Upper lobe of right lung (tissue), 1 donor: ENCODE data around the gene ACTN4. TPM values are rescaled to one million over a fixed set of nuclear protein-coding genes. Genes with fewer than 3 reads are reported as not detected.

Experiments used
- ATAC-seq: fragments of 200-7000 bp; cut with Tn5 transposase; one replicate; pipeline ENCODE4 v1.9.1; 2020; ENCODE audit warnings: mild to moderate bottlenecking, moderate library complexity
- DNase-seq: peaks from one replicate; pipeline ENCODE4 v3.0.0-alpha.2; 2020
- H3K27ac ChIP-seq: fragments of 200-600 bp; one replicate; pipeline ENCODE4 v1.8.0; 2022
- H3K27me3 ChIP-seq: fragments of 200-600 bp; one replicate; pipeline ENCODE4 v1.8.0; 2022; ENCODE audit warnings: mild to moderate bottlenecking
- H3K36me3 ChIP-seq: fragments of 200-600 bp; one replicate; pipeline ENCODE4 v1.8.0; 2022
- H3K4me1 ChIP-seq: fragments of 200-600 bp; one replicate; pipeline ENCODE4 v1.8.0; 2022
- H3K4me3 ChIP-seq: fragments of 200-600 bp; one replicate; pipeline ENCODE4 v1.8.0; 2022; ENCODE audit warnings: mild to moderate bottlenecking
- H3K9me3 ChIP-seq: fragments of 200-600 bp; one replicate; pipeline ENCODE4 v1.8.0; 2022
- intact Hi-C: fragments of 100-400 bp; cut with DNase I; formaldehyde crosslinking; loops from one replicate; pipeline ENCODE4 v1.11.0; 2022
- total RNA-seq: library from RNA; stranded (reverse); fragmentation: NEBNext Ultra II Directional; extraction: Animal tissue kit (Norgen Biotek cat#: 25700); gene quantifications from one replicate; pipeline ENCODE4 v1.2.1, GENCODE V29; 2021
- TF ChIP-seq, protein P1 (sequence below): fragments of 200-600 bp; IDR thresholded peaks from one replicate; pipeline ENCODE4 v1.8.0; 2022; ENCODE audit warnings: antibody characterized with exemption
- donor health status: DM: no; HTN: yes; CAD: no; lungs with severe emphysema.

Gene ACTN4
- total RNA-seq, 1 donor from 2014 or later: 565 TPM

DNA sequence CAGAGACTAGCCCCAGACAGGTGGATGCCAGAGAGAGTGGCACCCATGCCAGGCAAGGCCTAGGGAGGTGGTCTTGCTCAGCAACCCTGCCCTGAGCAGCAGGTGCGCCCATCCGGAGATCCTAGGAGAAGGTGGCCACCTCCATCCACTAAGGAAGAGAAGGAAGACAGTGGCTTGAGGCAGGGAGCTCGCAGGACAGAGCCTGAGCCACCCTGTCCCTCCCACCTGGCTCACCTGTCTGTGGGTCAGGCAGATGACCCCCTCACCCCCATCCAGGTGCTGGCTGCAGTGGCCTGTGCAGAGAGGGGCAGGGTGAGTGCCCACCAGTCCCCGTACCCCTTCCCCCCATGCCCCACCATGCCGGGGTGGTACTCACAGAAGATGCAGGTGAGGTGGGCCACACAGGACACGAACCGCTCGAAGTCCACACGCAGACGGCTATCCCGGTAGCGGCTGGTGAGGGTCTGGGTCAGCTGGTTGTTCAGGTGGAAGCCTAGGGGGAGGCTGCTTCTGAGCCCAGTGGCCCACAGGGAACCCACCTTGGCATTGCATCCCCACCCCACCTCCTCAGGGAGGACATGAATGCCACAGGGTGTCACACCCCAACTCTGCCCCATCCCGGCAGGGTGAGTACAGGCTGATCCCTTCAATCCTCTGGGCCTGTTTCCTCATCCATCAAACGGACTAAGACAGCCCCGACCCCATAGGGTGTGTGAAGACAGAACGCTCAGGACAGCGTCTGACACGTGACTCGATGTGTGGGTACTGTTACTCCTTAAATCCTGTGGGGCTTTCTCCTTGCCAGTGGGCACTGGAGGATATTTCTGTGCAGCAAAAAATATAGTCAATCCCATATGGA lies 83.5 kb downstream of the ACTN4 start:
- Histone ChIP-seq H3K4me3 (no peak overlapping the region), H3K27me3 (no peaks in the 10 kb centered on the region), H3K9me3 (no peaks in the 10 kb centered on the region), H3K27ac (no peak overlapping the region), H3K4me1 (peaks cover 40% of the 10 kb centered on the region), H3K36me3 (peaks cover 46% of the 10 kb centered on the region)
- ATAC-seq (no peak), DNase-seq (peak; percentile 62)
- intact Hi-C loops: no loop called here
- TF ChIP-seq, protein P1, sequence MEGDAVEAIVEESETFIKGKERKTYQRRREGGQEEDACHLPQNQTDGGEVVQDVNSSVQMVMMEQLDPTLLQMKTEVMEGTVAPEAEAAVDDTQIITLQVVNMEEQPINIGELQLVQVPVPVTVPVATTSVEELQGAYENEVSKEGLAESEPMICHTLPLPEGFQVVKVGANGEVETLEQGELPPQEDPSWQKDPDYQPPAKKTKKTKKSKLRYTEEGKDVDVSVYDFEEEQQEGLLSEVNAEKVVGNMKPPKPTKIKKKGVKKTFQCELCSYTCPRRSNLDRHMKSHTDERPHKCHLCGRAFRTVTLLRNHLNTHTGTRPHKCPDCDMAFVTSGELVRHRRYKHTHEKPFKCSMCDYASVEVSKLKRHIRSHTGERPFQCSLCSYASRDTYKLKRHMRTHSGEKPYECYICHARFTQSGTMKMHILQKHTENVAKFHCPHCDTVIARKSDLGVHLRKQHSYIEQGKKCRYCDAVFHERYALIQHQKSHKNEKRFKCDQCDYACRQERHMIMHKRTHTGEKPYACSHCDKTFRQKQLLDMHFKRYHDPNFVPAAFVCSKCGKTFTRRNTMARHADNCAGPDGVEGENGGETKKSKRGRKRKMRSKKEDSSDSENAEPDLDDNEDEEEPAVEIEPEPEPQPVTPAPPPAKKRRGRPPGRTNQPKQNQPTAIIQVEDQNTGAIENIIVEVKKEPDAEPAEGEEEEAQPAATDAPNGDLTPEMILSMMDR: no peak

DNA sequence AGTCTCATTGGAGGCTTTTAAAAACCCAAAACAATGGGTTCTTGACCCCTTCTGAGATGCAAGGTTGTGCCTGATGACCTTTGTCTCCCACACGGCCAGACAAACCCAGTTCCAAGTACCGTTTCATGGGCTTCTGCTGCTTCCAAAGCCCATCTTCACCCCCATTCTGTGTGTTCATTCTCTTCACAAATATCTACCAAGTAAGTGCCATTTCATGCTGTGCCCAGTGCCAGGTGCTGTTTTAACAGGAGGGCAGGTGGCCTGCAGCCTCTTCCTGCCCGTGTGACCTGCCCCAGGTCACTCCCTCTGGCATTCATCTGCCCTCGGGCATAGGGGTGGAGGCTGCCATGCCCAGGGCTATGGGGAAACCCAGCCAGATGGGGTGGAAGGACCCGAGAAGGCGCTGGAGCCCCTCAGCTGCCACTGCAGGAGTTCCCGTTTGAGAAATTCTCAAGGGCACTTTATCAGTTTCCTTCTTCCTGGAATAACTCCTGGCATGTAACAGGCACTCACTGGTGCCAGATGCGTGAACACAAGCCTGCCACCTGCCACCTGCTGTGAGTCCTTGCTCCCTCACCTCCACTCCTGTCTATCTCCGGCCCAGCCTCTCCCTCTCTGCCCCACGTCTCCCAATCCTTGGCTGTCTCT lies 84.3 kb downstream of the ACTN4 start:
- H3K27me3 ChIP-seq: no peaks in the 10 kb centered on the region
- DNase-seq: peak; percentile 80
- H3K9me3 ChIP-seq: no peaks in the 10 kb centered on the region
- H3K36me3 ChIP-seq: peaks cover 38% of the 10 kb centered on the region
- peaks cover 38% of the 10 kb centered on the region for H3K4me1 ChIP-seq
- peak overlapping the region; percentile 66 for H3K27ac ChIP-seq
- intact Hi-C loops: no loop called here
- peak; percentile 43 for ATAC-seq
- H3K4me3 ChIP-seq: no peak overlapping the region
- TF ChIP-seq, protein P1: no peak

DNA sequence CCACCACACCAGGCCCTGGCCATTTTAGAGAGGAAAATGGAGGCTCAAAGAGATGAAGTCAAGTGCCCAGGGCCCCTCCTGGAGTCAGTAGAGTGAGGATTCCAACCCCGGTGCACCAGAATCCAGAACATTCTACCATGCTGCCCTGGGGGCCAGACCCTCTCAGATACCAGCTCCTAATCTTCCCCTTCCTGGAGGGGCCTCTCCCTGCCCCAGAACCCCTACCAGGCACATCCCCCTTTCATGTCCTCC lies 85.7 kb downstream of the ACTN4 start:
- peak overlapping the region; percentile 58 for H3K27ac ChIP-seq
- no peak for ATAC-seq
- no peak overlapping the region for H3K4me3 ChIP-seq
- H3K27me3 ChIP-seq: no peaks in the 10 kb centered on the region
- no peaks in the 10 kb centered on the region for H3K9me3 ChIP-seq
- H3K36me3 ChIP-seq: peaks cover 24% of the 10 kb centered on the region
- intact Hi-C loops: no loop called here
- H3K4me1 ChIP-seq: peaks cover 33% of the 10 kb centered on the region
- TF ChIP-seq, protein P1: no peak
- no peak for DNase-seq

DNA sequence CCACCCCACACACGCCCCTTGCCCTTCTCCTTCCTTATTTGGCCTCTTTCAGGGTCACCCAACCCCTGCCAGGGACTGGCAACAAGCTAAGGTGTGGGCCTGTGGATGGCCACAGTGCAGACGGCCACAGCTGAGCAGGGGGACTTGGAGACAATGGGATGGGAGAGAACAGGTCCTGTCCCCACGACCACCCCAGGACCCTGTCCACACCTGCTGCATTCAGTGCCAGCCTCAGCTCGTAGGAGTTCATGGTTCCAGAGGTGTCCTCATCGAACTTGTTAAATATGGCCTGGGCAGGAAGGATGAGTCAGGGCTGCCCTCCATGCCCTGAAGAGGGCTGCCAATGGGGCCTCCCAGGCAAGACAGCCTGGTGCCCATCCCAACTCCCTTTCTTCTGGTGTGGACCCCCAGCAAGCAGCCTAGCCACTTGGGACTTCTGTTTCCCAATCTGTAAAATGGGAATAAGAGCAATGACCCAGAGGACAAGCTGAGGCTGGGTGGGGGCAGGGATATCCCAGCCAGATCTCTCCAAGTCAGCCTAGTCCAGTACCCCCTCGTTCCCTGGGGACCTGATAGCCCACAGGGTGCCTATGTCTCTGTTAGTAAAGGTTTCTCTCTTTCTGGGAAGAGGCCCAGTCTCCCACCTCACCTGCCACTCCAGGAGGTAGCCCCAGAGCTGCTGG lies 86.2 kb downstream of the ACTN4 start:
- ATAC-seq: no peak
- peak; percentile 65 for DNase-seq
- Histone ChIP-seq H3K4me3 (no peak overlapping the region), H3K9me3 (no peaks in the 10 kb centered on the region), H3K36me3 (peaks cover 23% of the 10 kb centered on the region), H3K27me3 (no peaks in the 10 kb centered on the region), H3K27ac (peak overlapping the region; percentile 58), H3K4me1 (peaks cover 33% of the 10 kb centered on the region)
- intact Hi-C loops: no loop called here
- TF ChIP-seq, protein P1: no peak

DNA sequence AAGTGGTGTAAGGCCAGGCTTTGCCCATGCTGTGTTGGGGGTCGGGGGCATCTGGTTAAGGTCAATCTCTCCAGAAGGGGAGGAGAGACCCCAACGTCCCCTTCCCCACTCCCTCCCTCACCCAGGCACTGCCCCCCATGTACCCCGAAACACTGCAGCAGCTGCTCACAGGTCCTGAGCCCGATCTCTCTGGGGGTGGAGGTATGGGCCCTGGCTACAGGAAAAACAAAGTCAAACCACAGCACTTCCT lies 86.7 kb downstream of the ACTN4 start:
- Histone ChIP-seq H3K4me1 (peaks cover 33% of the 10 kb centered on the region), H3K27me3 (no peaks in the 10 kb centered on the region), H3K27ac (peak overlapping the region; percentile 58), H3K9me3 (no peaks in the 10 kb centered on the region), H3K36me3 (peaks cover 19% of the 10 kb centered on the region), H3K4me3 (no peak overlapping the region)
- TF ChIP-seq, protein P1: no peak
- ATAC-seq (no peak), DNase-seq (no peak)
- intact Hi-C loops: no loop called here
